HK-2 (cell line): ENCODE results near the gene CRKL.

Experiments used
- DNase-seq: peaks from one replicate; pipeline ENCODE4 v3.0.0-alpha.2; 2018; ENCODE audit not compliant: unreplicated experiment

The CRKL gene

GRCh38 chr22:20996598-20997535, 79.7 kb downstream of the CRKL start:
- DNase-seq = no peak

- no peak for DNase-seq
These were observed 80.5 kb downstream of the CRKL start for GRCh38 chr22:20997536-20998257.

- DNase-seq = no peak
These were observed 81.5 kb downstream of the CRKL start for GRCh38 chr22:20998411-20999336.

GRCh38 chr22:20999350-21000206, 82.4 kb downstream of the CRKL start:
- DNase-seq = no peak

DNA sequence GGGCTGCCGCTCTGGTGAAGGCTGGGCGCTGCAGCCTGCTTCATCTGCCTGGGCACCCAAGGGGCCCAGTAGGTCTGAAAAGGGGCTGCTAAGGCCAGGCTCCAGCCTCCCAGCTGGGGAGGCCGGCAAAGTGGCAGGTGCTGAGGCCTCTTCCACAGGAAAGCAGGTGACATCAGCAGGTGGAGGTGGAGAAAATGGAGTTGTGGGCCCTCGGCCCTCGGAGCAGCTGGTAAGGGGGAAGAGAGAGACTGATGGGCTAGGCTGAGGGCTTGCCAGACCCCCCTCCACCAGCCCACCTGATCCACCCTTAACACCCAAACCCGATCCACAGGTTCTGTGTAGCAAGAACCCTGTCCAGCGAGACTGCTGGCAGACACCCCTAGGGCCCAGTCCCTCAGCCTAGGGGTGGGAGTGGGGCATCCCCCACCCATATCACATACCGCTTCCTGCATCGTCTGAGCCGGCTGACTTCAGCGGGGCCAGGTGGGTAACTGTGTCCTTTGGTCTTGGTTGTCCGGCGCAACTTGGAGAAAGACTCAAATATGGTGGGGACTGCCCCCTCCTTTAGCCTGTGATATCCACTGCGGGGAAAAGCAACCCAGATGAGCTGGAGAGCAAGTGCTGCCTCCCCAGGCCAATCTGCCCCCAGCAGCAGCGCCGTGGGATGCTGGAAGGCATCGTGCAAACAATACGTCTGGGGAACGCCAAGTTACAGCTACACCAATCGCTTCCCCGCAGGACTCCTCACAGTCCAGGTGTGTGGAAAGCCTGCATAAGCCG, 83.2 kb downstream of the CRKL start:
- DNase-seq = no peak

DNA sequence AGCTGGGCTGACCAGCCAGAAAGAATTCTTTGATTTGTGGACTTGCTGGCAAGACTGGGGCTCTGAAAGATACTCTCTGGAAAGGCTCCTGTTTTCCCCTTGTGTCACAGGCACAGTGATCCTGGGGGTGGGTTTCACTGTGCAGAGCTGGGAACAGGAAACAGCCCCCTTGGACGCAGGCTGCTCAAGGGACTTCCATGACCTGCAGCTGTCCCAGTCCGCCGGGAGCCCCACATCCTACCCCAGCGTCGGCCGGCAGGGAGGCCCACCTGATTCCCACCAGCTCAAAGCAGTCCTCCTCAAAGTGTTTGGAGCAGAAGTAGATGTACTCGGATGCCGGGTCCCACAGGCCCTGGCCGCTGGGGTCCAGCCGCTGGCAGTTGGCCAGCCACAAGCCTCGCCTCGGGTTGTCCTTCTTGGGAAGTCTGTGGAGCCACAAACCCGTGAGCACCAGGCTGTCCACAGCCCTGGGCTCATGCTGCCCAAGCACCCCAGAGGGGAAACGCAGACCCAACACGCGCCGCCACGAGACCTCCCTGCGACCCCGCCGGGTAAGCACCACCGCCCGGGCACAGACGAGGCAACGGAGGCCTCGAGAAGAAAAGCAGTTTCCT, 83.9 kb downstream of the CRKL start:
- DNase-seq = no peak

GRCh38 chr22:21001601-21002325, 84.6 kb downstream of the CRKL start, which contains the start of gene THAP7:
Gene THAP7 (minus strand): TSS chr22:21002118. CDS start chr22:21001911, 207 bp downstream.
- peak; percentile 95 for DNase-seq
